RWPE1 (cell line): ENCODE measurements around the gene CWC22.

ENCODE experiments used
- CTCF ChIA-PET: fragments of 350-600 bp; sonication (Branson Sonifier 250); formaldehyde crosslinking; extraction: SDS; loops from one replicate; lab custom pipeline; 2021; lab: Yijun Ruan, JAX
- POLR2A ChIA-PET: fragments of 400-600 bp; formaldehyde crosslinking; extraction: SDS; loops from one replicate; lab custom pipeline; 2020; ENCODE audit warnings: antibody characterized with exemption; ENCODE audit not compliant: low non-redundant PET; lab: Yijun Ruan, JAX
- DNase-seq: peaks from one replicate; pipeline ENCODE4 v3.0.0; 2012; ENCODE audit warnings: low spot score
- H3K27ac ChIP-seq: fragments of 450-650 bp; 2 replicates; pipeline ENCODE4 v1.5.1; 2017
- CTCF ChIP-seq: fragments of 450-650 bp; conservative IDR thresholded peaks from 2 replicates; pipeline ENCODE4 v1.5.1; 2017; ENCODE audit warnings: low read depth, mild to moderate bottlenecking

CWC22 gene

GRCh38 chr2:179995741-179996515, 11.2 kb downstream of the CWC22 start:
- POLR2A ChIA-PET: interaction anchor here (0.6 kb wide), 1 partner anchor 727 kb away, joined by 3 read pairs; no protein-coding TSS in a partner anchor
- CTCF ChIA-PET: no interaction called here
- DNase-seq: no peak
- H3K27ac ChIP-seq: no peak overlapping the region
- no peak for TF ChIP-seq CTCF

GRCh38 chr2:179991344-179991743, 15.8 kb downstream of the CWC22 start:
- CTCF ChIA-PET: no interaction called here
- TF ChIP-seq CTCF: no peak
- no peak for DNase-seq
- H3K27ac ChIP-seq: no peak overlapping the region
- POLR2A ChIA-PET: no interaction called here

DNA sequence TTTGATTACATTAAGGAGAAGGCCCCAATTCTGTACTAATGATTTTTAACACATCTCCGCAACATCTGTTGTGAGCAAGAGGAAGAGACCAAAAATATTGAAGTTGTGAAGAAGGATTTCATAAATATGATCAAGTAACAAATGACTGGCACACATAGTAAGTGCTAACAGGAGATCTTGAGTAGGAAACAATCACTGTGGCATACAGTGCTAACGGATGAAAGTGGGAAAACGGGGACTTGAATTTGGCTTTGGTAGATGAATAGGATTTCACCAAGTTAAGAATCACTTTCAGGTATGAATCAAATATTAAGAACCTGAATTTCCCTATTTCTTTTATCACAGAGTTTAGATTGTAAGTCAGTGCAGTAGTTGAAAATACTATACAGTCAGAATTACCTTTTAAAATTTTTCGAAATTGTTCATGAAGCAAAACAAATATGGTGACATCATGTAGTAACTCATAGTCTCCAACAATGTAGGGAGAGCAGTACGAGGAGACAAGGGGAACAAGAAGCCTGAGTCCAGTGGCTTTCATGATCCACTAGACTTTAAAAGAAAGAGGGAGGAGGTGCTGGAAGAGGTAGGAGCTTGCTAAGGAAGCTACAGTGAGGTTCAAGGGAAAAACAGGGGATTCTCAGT, 16.3 kb downstream of the CWC22 start:
- DNase-seq: no peak
- CTCF ChIA-PET: no interaction called here
- no peak for TF ChIP-seq CTCF
- no peak overlapping the region for H3K27ac ChIP-seq
- POLR2A ChIA-PET: no interaction called here

GRCh38 chr2:179987916-179988315, 19.2 kb downstream of the CWC22 start:
- CTCF ChIA-PET: no interaction called here
- no peak for DNase-seq
- POLR2A ChIA-PET: no interaction called here
- no peak overlapping the region for H3K27ac ChIP-seq
- TF ChIP-seq CTCF: no peak

- DNase-seq: no peak
- ChIA-PET POLR2A (no interaction called here), CTCF (no interaction called here)
- H3K27ac ChIP-seq: no peak overlapping the region
- TF ChIP-seq CTCF: no peak
These were observed 21.8 kb downstream of the CWC22 start for GRCh38 chr2:179985163-179985820.

GRCh38 chr2:179983250-179983932, 23.7 kb downstream of the CWC22 start:
- no peak for DNase-seq
- ChIA-PET CTCF (interaction anchor here (0.8 kb wide), 1 partner anchor 13 kb away, joined by 5 read pairs; no protein-coding TSS in a partner anchor), POLR2A (no interaction called here)
- no peak for TF ChIP-seq CTCF
- H3K27ac ChIP-seq: no peak overlapping the region
